ENCODE results near the gene PITX2. TPM values are rescaled to one million over a fixed set of nuclear protein-coding genes. Genes with fewer than 3 reads are reported as not detected.

The PITX2 gene
- total and polyA plus RNA-seq, 2 experiments from 2014 or later, result 1.5 to 7.0 TPM

DNA sequence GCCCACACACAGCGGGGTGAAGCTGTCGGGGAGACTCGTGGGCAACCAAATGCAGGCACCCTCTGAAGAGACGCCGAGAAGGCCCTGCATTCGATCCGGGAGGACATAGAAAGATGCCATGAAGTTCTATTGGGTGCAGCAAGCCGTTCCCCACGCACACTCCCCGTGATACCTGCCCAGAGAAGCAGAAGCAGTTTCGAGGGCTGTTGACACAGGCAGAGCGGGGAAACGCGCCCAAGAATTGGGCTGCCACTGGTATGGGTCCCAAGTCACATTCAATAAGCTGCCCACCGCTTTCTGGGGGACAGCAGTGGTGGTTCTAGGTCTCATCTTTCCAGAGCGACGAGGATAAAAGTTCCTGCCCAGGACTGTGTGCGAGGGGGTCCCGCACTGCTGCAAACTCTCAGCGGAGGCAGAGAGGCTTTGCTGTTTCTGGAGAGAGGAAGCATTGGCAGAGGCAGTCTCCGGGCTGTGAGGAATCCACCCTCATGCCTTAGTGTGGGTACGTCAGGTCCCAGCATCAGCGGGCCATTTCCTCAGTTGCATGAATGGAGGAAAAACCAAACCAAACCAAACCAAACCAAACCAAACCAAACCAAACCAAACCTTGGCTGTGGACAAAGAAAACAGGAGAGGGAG lies 10.1 kb downstream of the PITX2 start:
- Histone ChIP-seq H3K36me3 (no peaks in the 10 kb centered on the region), H3K27me3 (peaks cover 84% of the 10 kb centered on the region), H3K9me3 (ENCODE audit: low read depth) (no peaks in the 10 kb centered on the region), H3K4me3 (no peak overlapping the region), H3K27ac (no peak overlapping the region), H3K4me1 (ENCODE audit: low read depth) (peaks cover 13% of the 10 kb centered on the region)
- TF ChIP-seq, protein P1, sequence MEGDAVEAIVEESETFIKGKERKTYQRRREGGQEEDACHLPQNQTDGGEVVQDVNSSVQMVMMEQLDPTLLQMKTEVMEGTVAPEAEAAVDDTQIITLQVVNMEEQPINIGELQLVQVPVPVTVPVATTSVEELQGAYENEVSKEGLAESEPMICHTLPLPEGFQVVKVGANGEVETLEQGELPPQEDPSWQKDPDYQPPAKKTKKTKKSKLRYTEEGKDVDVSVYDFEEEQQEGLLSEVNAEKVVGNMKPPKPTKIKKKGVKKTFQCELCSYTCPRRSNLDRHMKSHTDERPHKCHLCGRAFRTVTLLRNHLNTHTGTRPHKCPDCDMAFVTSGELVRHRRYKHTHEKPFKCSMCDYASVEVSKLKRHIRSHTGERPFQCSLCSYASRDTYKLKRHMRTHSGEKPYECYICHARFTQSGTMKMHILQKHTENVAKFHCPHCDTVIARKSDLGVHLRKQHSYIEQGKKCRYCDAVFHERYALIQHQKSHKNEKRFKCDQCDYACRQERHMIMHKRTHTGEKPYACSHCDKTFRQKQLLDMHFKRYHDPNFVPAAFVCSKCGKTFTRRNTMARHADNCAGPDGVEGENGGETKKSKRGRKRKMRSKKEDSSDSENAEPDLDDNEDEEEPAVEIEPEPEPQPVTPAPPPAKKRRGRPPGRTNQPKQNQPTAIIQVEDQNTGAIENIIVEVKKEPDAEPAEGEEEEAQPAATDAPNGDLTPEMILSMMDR (IDR thresholded peaks at IDR 0.05; ENCODE audit: low read depth, low read length), result no peak
- no peak for DNase-seq (ENCODE audit: low read depth in 1 of 2, low spot score in 1 of 2)

DNA sequence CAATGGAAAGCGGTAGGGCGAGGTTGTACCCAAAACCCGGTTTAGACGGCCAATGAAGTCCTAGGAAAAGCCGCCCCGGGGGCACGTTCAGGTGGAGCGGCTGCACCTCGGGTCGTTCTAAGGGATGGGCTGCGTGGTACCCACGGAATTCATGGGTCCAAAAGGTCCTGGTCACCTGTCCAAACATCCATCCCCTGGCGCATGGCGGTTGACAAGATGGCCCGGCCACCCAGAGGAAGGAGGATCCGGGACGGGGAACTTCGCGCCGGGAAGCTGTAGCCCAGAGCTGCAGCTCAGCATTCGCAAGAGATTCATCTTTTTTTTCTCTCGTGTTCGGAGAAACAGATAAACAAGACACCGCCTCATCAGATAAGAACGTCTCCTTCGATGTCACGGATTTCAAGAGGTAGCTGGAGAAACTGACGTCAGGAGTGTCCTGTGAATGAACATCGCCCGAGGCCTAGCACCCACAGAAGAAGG lies 10.9 kb downstream of the PITX2 start:
- Histone ChIP-seq H3K4me3 (no peak overlapping the region), H3K36me3 (no peaks in the 10 kb centered on the region), H3K27ac (no peak overlapping the region), H3K9me3 (ENCODE audit: low read depth) (no peaks in the 10 kb centered on the region), H3K4me1 (ENCODE audit: low read depth) (peaks cover 13% of the 10 kb centered on the region), H3K27me3 (peaks cover 76% of the 10 kb centered on the region)
- DNase-seq (ENCODE audit: low read depth in 1 of 2, low spot score in 1 of 2), result no peak
- TF ChIP-seq, protein P1 (IDR thresholded peaks at IDR 0.05; ENCODE audit: low read depth, low read length), result no peak

DNA sequence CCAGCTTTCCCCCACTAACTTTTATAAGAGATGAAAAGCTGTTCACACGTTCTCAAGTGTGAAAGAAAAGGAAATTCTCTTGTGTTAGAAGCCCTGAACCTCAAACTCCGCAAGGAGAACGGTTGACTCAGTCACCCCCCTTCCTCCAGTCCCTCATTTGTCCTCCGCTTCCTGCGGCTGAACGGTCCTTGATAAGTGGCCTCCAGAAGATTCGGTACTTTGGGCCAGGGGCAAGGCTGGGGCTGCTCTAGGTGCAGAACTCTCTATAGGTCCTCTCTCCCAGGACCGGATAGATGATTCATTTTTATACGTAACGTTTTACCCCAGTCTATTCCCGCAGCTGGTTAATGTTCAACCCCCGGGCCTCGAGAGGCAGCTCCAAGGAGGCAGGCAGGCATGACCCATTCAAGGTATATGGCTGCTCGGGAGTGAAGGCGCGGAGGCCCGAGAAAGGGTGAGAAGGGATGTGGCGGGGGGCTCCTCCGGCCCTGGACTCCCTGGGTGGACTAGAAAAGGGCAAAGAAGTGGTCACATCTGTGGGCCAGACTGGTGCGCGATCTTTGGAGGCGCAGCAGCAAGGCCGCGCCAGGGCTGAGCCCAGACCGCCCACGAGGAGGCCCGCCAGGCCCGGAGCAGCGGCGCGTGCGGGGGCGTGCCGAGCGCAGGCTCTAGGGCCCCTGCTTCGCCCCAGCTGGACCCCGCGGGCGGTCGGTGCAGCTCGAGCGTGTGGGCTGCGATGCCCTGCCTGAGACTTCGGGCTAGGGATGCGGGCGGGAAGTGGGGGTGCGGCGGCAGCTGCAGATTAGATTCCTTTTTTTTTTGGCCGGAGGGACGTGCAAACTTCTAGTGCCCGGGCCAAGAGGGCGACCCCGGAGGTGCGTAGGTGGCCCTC lies 11.7 kb downstream of the PITX2 start:
- H3K27ac ChIP-seq, result no peak overlapping the region
- H3K36me3 ChIP-seq, result no peaks in the 10 kb centered on the region
- TF ChIP-seq, protein P1 (IDR thresholded peaks at IDR 0.05; ENCODE audit: low read depth, low read length), result no peak
- peaks cover 68% of the 10 kb centered on the region for H3K27me3 ChIP-seq
- H3K9me3 ChIP-seq (ENCODE audit: low read depth), result no peaks in the 10 kb centered on the region
- peaks cover 13% of the 10 kb centered on the region for H3K4me1 ChIP-seq (ENCODE audit: low read depth)
- H3K4me3 ChIP-seq, result no peak overlapping the region
- DNase-seq (ENCODE audit: low read depth in 1 of 2, low spot score in 1 of 2), result no peak

DNA sequence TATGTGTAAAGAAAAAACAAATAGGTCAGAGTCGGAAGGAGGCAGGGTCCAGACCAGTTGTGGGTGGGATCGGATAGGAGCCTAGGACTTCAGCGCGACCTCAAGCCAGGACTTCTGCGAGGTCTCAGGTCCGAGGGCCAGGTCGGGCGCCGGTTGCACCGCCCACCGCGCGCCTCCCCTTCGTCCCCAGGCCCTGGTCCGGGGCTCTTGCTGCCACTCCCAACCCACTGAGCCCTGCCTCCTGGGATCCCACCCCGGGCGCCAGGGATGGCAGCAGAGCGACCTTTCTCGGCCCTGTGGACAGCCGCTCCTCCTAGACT lies 12.3 kb downstream of the PITX2 start:
- no peak overlapping the region for H3K27ac ChIP-seq
- no peak overlapping the region for H3K4me3 ChIP-seq
- H3K36me3 ChIP-seq, result no peaks in the 10 kb centered on the region
- H3K9me3 ChIP-seq (ENCODE audit: low read depth), result no peaks in the 10 kb centered on the region
- TF ChIP-seq, protein P1 (IDR thresholded peaks at IDR 0.05; ENCODE audit: low read depth, low read length), result no peak
- H3K27me3 ChIP-seq, result peaks cover 62% of the 10 kb centered on the region
- peaks cover 13% of the 10 kb centered on the region for H3K4me1 ChIP-seq (ENCODE audit: low read depth)
- DNase-seq (ENCODE audit: low read depth in 1 of 2, low spot score in 1 of 2), result no peak

DNA sequence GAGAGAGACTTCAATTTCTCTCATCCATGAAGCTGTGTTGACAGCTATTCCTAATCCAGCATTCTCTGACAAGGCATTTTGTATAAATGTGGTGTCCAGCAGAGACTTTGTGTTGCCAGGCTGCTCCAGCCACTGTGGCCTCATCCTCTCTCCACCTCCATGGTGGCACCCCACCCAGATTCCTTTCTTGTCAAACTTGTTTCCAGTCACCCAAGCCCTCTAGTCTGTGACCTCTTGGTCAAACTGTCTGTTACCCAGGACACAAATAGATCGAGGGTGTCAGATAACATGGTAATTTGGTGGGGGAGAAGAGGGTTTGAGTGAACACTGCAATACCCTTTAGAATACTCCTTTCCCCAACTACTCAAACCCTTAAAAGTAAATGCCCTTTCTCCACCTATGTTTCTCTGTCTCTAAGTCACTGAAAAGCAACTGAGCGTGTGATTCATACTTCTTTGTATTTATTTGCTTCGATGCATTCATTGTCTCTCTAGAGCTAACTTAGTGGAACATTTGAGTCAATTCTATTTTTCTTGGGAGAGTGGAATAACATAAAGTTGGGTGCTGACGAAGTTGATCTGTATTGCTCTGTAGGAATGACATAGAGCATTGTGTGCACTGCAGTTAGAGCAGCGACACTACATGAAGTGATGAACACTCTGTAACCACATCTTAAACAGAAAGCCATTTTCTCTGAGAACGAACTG lies 13.7 kb downstream of the PITX2 start:
- H3K27me3 ChIP-seq, result peaks cover 48% of the 10 kb centered on the region
- no peak for DNase-seq (ENCODE audit: low read depth in 1 of 2, low spot score in 1 of 2)

More for the DNA sequence above, 13.7 kb downstream of the PITX2 start:
- Histone ChIP-seq H3K27ac (no peak overlapping the region), H3K4me1 (ENCODE audit: low read depth) (peaks cover 13% of the 10 kb centered on the region), H3K4me3 (no peak overlapping the region), H3K36me3 (no peaks in the 10 kb centered on the region), H3K9me3 (ENCODE audit: low read depth) (no peaks in the 10 kb centered on the region)
- TF ChIP-seq, protein P1 (IDR thresholded peaks at IDR 0.05; ENCODE audit: low read depth, low read length), result no peak
